ENCODE results near the gene PLPPR1. TPM values are rescaled to one million over a fixed set of nuclear protein-coding genes. Genes with fewer than 3 reads are reported as not detected.
"Not testable (repeated sequence)": the region's sequence is repeated elsewhere in the genome, so short reads cannot be mapped to it uniquely, and the experiment has no call there.

The PLPPR1 gene
- total and polyA plus RNA-seq, 5 donors from 2014 or later: not detected

DNA sequence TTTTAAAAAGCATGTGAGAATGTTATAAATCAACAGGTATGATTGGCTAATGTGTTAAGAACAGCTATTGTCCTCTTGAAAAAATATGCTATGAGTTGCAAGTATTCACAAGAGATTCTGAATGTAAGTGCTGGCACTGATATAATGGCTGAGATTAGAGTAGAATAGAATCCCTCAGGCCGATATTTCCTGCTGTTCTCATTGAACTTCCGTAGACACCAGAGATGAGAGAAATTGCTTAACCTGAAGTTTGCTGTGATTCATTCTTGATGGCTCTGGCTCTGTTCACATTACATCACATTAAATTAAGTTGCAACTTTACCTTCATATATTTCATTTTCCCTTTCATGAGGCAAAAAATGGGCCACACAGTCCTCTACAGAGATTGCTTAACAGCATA lies 241.8 kb downstream of the PLPPR1 start:
- H3K36me3 Mint-ChIP-seq: no peaks in the 10 kb centered on the region
- no peaks in the 10 kb centered on the region for H3K36me3 ChIP-seq (ENCODE audit: control insufficient read depth, insufficient read depth, low read length)
- H3K4me3 ChIP-seq (ENCODE audit: low read depth, low read length): no peak overlapping the region
- no peak overlapping the region for H3K27ac Mint-ChIP-seq
- DNase-seq (no peak), ATAC-seq (ENCODE audit: low read depth in 2 of 2) (no peak)
- H3K9me3 Mint-ChIP-seq: peaks cover 0 to 3% (median 0%) of the 10 kb centered on the region in 7 donors
- no peaks in the 10 kb centered on the region for H3K27me3 ChIP-seq (ENCODE audit: control insufficient read depth, insufficient read depth, low read length)
- H3K4me1 ChIP-seq (ENCODE audit: control insufficient read depth, insufficient read depth, low read length, poor library complexity, severe bottlenecking): no peaks in the 10 kb centered on the region
- no peak overlapping the region for H3K27ac ChIP-seq (ENCODE audit: insufficient read depth, low read length, poor library complexity, severe bottlenecking)
- no peaks in the 10 kb centered on the region for H3K27me3 Mint-ChIP-seq
- no peaks in the 10 kb centered on the region for H3K4me1 Mint-ChIP-seq
- no peaks in the 10 kb centered on the region for H3K9me3 ChIP-seq (ENCODE audit: control insufficient read depth in 2 of 2, low read length in 2 of 2)
- H3K4me3 Mint-ChIP-seq: no peak overlapping the region

DNA sequence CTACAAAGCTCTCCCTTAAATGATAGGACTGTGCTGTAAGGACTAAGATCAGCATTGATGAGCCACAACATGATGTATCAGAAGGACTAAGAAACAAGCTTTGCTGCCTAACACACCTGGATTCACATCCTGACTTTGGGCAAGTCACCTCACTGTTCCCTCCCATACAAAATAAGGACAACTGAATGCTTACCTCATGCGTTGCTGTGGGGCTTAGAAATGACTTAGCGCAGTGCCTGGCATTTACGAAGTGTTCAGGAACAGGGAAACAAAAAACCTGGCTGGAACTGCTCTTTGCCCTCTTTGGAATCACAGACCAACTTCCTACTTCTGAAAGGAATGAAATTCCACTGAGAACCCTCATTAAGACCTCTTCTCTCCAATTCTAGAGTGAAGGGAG lies 242.6 kb downstream of the PLPPR1 start:
- Histone ChIP-seq H3K36me3 (ENCODE audit: control insufficient read depth, insufficient read depth, low read length) (no peaks in the 10 kb centered on the region), H3K27me3 (ENCODE audit: control insufficient read depth, insufficient read depth, low read length) (no peaks in the 10 kb centered on the region), H3K4me1 (ENCODE audit: control insufficient read depth, insufficient read depth, low read length, poor library complexity, severe bottlenecking) (no peaks in the 10 kb centered on the region), H3K4me3 (ENCODE audit: low read depth, low read length) (no peak overlapping the region), H3K9me3 (ENCODE audit: control insufficient read depth in 2 of 2, low read length in 2 of 2) (no peaks in the 10 kb centered on the region), H3K27ac (ENCODE audit: insufficient read depth, low read length, poor library complexity, severe bottlenecking) (no peak overlapping the region)
- no peak for ATAC-seq (ENCODE audit: low read depth in 2 of 2)
- Mint-ChIP-seq H3K9me3 (peaks cover 0 to 3% (median 0%) of the 10 kb centered on the region in 7 donors), H3K27me3 (no peaks in the 10 kb centered on the region), H3K36me3 (no peaks in the 10 kb centered on the region), H3K4me3 (no peak overlapping the region), H3K4me1 (no peaks in the 10 kb centered on the region), H3K27ac (no peak overlapping the region)
- no peak for DNase-seq

DNA sequence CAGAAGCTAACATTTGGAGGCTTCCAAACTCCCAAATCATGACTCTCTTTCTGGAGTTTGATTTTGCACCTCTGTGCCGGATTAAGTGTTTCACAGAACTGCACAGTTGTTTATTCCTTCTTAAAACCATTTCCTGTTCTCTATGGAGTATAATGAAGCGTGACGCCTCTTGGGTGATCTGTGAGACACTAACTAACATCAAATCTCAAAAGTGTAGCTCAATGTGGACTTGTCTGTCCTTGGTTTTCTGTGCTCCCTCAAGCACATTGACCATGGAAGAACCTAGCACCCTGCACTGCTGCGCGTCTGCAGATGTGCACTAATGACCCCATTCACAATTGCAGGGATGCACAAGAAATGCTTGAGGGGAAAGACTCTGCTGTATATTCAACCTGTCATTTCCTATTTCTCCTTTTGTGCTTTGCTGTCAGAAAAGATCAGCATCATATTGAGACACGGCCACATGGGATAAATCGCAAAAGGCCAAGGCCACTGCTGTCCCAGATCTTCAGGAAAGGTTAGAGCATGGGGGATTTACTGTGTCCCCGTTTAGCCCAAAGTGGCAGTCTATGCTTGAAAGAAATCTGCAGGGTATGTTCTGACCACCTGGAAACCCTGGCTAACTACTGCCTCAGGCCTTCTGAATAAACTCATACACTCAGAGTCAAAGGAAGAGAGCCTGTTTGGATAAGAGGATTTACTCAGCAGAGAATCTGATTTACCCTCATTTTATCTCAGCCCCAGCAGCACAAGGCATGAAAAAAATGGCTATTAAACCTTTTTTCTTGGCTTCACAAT lies 246.6 kb downstream of the PLPPR1 start:
- no peaks in the 10 kb centered on the region for H3K4me1 Mint-ChIP-seq

DNA sequence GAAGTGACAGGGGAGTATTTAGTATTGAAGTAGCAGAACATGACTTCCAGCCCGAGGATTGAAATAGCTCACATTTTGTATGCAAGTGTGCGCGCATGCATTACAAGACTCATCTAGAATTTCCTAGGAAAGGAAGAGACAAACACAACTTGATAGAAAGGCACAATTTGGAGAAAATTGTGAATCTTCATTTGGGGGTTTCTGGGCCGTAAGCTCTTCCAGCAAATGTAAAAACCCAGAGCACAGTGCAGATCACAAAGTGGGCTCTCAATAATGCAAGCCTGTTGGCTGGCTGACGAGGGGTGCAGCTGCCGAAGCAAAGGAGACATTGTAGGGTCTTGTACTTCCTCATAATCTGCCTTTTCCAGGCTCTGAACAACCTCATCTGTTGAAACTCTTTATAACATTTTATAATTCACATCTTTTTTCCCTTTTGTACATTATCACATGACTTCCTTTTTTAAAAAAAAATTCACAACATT lies 247.3 kb downstream of the PLPPR1 start:
- Mint-ChIP-seq H3K4me3 (no peak overlapping the region), H3K36me3 (no peaks in the 10 kb centered on the region), H3K27me3 (peaks cover 14% of the 10 kb centered on the region), H3K4me1 (no peaks in the 10 kb centered on the region), H3K27ac (no peak overlapping the region), H3K9me3 (peaks cover 0 to 3% (median 0%) of the 10 kb centered on the region in 7 donors)
- Histone ChIP-seq H3K4me3 (ENCODE audit: low read depth, low read length) (no peak overlapping the region), H3K27me3 (ENCODE audit: control insufficient read depth, insufficient read depth, low read length) (no peaks in the 10 kb centered on the region), H3K9me3 (ENCODE audit: control insufficient read depth in 2 of 2, low read length in 2 of 2) (no peaks in the 10 kb centered on the region), H3K4me1 (ENCODE audit: control insufficient read depth, insufficient read depth, low read length, poor library complexity, severe bottlenecking) (no peaks in the 10 kb centered on the region), H3K27ac (ENCODE audit: insufficient read depth, low read length, poor library complexity, severe bottlenecking) (no peak overlapping the region), H3K36me3 (ENCODE audit: control insufficient read depth, insufficient read depth, low read length) (no peaks in the 10 kb centered on the region)
- ATAC-seq (ENCODE audit: low read depth in 2 of 2) (no peak), DNase-seq (no peak)

More for the DNA sequence above, 246.6 kb downstream of the PLPPR1 start:
- ATAC-seq (ENCODE audit: low read depth in 2 of 2) (no peak), DNase-seq (no peak)
- Histone ChIP-seq H3K9me3 (ENCODE audit: control insufficient read depth in 2 of 2, low read length in 2 of 2) (no peaks in the 10 kb centered on the region), H3K4me1 (ENCODE audit: control insufficient read depth, insufficient read depth, low read length, poor library complexity, severe bottlenecking) (no peaks in the 10 kb centered on the region), H3K36me3 (ENCODE audit: control insufficient read depth, insufficient read depth, low read length) (no peaks in the 10 kb centered on the region), H3K4me3 (ENCODE audit: low read depth, low read length) (no peak overlapping the region), H3K27me3 (ENCODE audit: control insufficient read depth, insufficient read depth, low read length) (no peaks in the 10 kb centered on the region), H3K27ac (ENCODE audit: insufficient read depth, low read length, poor library complexity, severe bottlenecking) (no peak overlapping the region)
- Mint-ChIP-seq H3K9me3 (peaks cover 0 to 3% (median 0%) of the 10 kb centered on the region in 7 donors), H3K27me3 (peaks cover 12% of the 10 kb centered on the region), H3K27ac (no peak overlapping the region), H3K4me3 (no peak overlapping the region), H3K36me3 (no peaks in the 10 kb centered on the region)

DNA sequence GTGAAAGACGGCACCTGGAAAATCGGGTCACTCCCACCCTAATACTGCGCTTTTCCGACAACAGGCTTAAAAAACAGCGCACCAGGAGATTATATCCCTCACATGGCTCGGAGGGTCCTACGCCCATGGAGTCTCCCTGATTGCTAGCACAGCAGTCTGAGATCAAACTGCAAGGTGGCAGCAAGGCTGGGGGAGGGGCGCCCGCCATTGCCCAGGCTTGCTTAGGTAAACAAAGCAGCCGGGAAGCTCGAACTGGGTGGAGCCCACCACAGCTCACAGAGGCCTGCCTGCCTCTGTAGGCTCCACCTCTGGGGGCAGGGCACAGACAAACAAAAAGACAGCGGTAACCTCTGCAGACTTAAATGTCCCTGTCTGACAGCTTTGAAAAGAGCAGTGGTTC lies 262.5 kb downstream of the PLPPR1 start:
- DNase-seq; H3K36me3 Mint-ChIP-seq; H3K27me3 ChIP-seq (ENCODE audit: control insufficient read depth, insufficient read depth, low read length); H3K27ac Mint-ChIP-seq; H3K4me1 ChIP-seq (ENCODE audit: control insufficient read depth, insufficient read depth, low read length, poor library complexity, severe bottlenecking); H3K27me3 Mint-ChIP-seq; H3K36me3 ChIP-seq (ENCODE audit: control insufficient read depth, insufficient read depth, low read length); H3K4me3 ChIP-seq (ENCODE audit: low read depth, low read length); H3K4me1 Mint-ChIP-seq; H3K27ac ChIP-seq (ENCODE audit: insufficient read depth, low read length, poor library complexity, severe bottlenecking); ATAC-seq (ENCODE audit: low read depth in 2 of 2); H3K9me3 ChIP-seq (ENCODE audit: control insufficient read depth in 2 of 2, low read length in 2 of 2); H3K9me3 Mint-ChIP-seq; H3K4me3 Mint-ChIP-seq: not testable (repeated sequence)

DNA sequence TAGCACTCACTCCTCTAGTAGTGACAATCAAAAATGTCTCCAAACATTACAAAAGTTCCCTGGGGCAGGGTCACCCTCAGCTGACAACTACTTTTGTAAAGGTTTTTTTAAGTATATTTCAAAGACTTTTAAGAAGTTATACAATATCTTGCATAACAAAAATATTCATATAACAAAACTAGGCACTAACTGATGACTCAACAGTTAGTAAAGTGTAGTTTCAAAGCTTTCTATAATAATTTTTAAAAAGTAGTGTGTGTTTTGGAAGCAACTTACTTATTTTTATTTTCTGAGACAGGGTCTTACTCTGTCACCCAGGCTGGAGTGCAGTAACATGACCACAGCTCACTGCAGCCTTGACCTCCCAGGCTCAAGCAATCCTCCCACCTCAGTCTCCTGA lies 271.4 kb downstream of the PLPPR1 start:
- H3K36me3 Mint-ChIP-seq: no peaks in the 10 kb centered on the region
- ATAC-seq (ENCODE audit: low read depth in 2 of 2): no peak
- H3K4me3 Mint-ChIP-seq: no peak overlapping the region
- H3K4me1 Mint-ChIP-seq: no peaks in the 10 kb centered on the region
- Histone ChIP-seq H3K4me3 (ENCODE audit: low read depth, low read length) (no peak overlapping the region), H3K36me3 (ENCODE audit: control insufficient read depth, insufficient read depth, low read length) (no peaks in the 10 kb centered on the region), H3K27ac (ENCODE audit: insufficient read depth, low read length, poor library complexity, severe bottlenecking) (no peak overlapping the region), H3K27me3 (ENCODE audit: control insufficient read depth, insufficient read depth, low read length) (no peaks in the 10 kb centered on the region), H3K9me3 (ENCODE audit: control insufficient read depth in 2 of 2, low read length in 2 of 2) (no peaks in the 10 kb centered on the region), H3K4me1 (ENCODE audit: control insufficient read depth, insufficient read depth, low read length, poor library complexity, severe bottlenecking) (no peaks in the 10 kb centered on the region)
- H3K27ac Mint-ChIP-seq: no peak overlapping the region
- H3K9me3 Mint-ChIP-seq: no peaks in the 10 kb centered on the region
- H3K27me3 Mint-ChIP-seq: no peaks in the 10 kb centered on the region
- DNase-seq: no peak

DNA sequence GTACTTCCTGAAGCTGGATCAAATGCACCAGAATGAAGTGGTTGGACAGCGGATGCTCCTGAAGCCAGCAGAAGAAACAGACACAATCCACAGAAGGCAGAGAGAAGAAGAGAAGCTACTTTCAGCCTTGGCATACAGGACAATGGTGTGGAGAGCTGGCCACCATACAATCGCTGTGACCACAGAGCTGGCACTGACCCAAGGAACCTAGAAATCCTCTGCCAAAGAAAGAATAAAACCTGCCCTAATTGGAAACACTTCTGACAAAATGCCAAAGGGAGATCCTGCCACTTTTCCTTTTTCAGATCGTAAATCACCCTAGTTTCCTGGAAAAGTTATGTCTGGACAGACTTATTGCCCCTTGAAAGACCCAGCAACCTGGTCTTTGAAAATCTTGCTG lies 278.5 kb downstream of the PLPPR1 start:
- no peaks in the 10 kb centered on the region for H3K4me1 Mint-ChIP-seq
- ATAC-seq (ENCODE audit: low read depth in 2 of 2) (no peak), DNase-seq (no peak)
- no peaks in the 10 kb centered on the region for H3K4me1 ChIP-seq (ENCODE audit: control insufficient read depth, insufficient read depth, low read length, poor library complexity, severe bottlenecking)
- no peak overlapping the region for H3K4me3 Mint-ChIP-seq
- H3K36me3 Mint-ChIP-seq: no peaks in the 10 kb centered on the region
- H3K9me3 Mint-ChIP-seq: no peaks in the 10 kb centered on the region
- no peak overlapping the region for H3K27ac ChIP-seq (ENCODE audit: insufficient read depth, low read length, poor library complexity, severe bottlenecking)
- no peak overlapping the region for H3K4me3 ChIP-seq (ENCODE audit: low read depth, low read length)
- no peaks in the 10 kb centered on the region for H3K27me3 ChIP-seq (ENCODE audit: control insufficient read depth, insufficient read depth, low read length)
- no peaks in the 10 kb centered on the region for H3K9me3 ChIP-seq (ENCODE audit: control insufficient read depth in 2 of 2, low read length in 2 of 2)
- no peak overlapping the region for H3K27ac Mint-ChIP-seq
- H3K27me3 Mint-ChIP-seq: peaks cover 4% of the 10 kb centered on the region
- no peaks in the 10 kb centered on the region for H3K36me3 ChIP-seq (ENCODE audit: control insufficient read depth, insufficient read depth, low read length)
